NCI-H1092 treated with DMSO at 0.1 percent for 48 hours (cell line): Measurements from ENCODE around the gene GLYR1.

Experiments
- DNase-seq: peaks from one replicate; lab custom pipeline; 2025; lab: John Stamatoyannopoulos, UW

Gene GLYR1

GRCh38 chr16:4847774-4848587 lies 893 bp upstream of the GLYR1 start:
- DNase-seq, result no peak

- no peak for DNase-seq
Observed at GRCh38 chr16:4846503-4846900, 586 bp downstream of the GLYR1 start.

DNA sequence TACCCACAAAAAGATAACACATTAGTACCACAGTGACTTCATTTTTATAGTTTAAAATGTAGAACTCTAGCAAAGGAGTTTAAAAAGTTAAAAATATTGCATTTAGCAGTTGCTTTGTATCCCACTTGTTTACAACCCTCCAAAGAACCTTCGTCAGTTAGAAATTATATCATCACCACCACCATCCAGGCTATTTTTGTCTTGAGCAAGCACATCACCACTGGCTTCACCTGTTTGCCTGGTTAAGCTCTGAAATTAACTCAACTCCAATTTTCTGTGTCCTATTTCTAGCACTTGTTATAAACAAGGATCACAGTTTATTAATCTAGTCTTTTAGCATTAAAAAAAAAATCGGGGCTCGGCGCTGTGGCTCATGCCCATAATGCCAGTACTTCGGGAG lies 6.1 kb downstream of the GLYR1 start:
- DNase-seq, result no peak

DNA sequence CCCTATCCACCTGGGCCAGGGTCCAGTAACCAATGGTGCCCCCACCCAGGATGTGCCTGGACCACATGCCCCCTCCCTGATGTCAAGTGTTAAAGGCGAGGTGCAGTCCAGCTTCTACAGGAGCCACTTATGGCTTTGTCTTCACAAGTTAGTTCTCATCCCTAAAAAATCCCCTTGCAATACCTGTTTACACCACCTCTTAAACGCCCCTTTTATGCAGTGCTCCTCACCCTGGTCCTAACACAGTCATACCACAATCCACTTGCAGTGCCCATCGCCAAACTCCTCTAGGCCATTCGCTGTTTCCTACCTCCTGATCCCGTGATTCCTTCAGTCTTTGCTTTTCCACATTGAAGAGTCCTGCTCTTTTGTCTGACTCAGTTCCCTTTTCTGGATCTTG lies 7.1 kb downstream of the GLYR1 start:
- DNase-seq, result no peak

DNA sequence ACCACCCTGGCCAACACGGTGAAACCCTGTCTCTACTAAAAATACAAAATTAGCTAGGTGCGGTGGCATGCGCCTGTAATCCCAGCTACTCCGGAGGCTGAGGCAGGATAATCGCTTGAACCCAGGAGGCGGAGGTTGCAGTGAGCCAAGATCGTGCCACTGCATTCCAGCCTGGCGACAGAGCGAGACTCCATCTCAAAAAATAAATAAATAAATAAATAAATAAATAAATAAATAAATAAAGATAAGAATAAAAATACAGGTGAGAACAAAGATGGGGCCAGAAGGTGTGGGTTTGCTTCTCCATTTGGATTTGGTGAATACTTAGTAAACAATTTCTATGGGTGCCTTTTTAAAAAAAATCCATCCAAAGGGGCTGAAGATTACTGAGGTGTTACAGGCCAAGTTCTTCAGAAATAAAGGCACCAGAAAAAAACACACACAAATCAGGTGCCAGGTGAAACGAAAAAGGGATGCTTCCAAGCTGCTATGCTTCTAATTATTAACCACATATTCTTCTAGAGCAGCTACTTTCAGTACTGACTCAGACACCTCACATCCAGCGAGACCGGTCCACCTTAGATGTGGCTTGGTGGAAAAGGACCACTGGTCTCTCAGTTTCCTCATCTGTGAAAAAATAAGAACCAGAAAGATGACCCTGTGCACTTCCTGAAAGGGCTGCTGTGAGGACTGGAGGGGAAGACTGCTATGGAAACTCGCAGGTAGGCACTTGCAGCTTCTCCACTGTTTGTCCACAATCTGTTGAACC lies 9.2 kb downstream of the GLYR1 start:
- no peak for DNase-seq

DNA sequence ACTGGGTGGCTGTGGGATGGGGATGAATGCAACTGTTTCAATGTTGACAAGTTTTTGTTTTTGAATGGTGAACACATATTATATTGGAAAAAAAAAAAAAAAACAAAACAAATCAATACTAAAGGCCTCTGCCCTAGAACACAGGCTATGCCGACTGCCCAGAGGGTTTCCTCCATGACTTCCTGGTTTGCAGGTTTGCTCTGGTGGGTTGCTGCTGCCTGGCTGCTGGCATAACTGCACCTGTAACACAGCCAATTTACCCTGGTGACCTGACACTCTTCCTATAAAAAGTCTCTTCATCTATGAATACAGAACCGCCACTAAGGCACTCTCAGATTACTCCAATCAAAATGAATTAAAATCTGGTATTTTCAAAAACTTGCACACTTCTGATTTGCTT lies 10.4 kb downstream of the GLYR1 start:
- no peak for DNase-seq

- no peak for DNase-seq
Observed at GRCh38 chr16:4833584-4833983, 13.5 kb downstream of the GLYR1 start.

- no peak for DNase-seq
Observed at GRCh38 chr16:4832698-4833343, 14.3 kb downstream of the GLYR1 start.

GRCh38 chr16:4831616-4832015 lies 15.5 kb downstream of the GLYR1 start:
- DNase-seq, result no peak

DNA sequence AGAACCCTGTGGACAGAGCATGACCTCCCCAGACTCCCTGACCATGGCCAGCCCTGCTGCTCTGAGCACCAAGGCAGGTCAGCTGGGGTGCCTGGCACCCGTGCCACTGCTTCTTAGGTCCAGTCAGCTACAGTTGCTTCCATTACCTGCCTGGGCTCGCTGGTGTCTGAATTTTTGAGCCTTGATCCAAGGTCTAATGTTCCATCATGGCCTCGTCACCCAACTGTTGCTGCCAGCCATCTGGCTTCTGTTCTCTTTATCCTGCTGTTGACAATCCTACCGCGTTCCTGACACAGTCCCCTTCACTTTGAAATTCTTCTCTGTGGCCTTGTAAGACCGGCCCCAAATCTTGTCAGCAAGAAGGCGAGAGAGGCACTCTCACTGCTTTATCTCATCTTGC lies 16.7 kb downstream of the GLYR1 start:
- DNase-seq, result no peak

- no peak for DNase-seq
Observed at GRCh38 chr16:4828567-4829321, 18.3 kb downstream of the GLYR1 start.

DNA sequence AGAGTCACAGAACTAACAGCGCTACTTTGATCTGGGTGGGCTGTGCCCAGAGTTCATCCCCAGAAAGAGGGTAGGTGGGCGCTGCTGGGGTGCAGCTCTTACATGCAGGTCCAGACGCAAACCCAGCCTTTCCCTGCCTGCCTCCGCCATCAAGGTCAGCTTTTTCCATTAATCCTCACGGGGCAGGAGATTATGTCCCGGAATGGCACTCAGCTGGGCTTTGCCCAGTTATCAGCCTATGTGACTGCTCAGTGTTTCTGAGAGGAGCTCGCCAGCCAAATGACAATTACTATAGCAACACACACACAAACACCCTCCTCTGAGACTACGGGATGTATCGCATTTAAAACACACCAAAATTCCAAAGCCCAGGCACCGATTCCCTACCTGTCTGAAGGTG lies 20.1 kb downstream of the GLYR1 start:
- no peak for DNase-seq

- DNase-seq, result no peak
Observed at GRCh38 chr16:4826526-4826925, 20.6 kb downstream of the GLYR1 start.

DNA sequence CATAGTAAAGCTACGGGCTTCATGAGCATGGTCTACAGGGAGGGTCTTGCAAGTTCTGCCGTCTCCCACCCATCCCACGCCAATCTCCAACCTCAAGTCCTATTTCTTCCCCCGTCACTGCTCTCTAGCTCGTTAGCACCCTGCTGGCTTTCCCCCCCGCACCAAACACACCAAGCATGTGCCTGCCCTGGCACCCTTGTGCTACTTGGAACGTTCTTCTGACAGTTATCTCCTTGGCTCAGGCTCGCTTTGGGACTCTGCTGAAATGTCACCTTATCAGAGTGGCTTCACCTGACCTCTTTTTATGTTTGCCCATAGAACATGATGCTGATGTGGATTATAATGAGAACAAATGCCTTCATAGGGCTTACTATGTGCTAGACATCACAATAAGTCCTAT lies 21.9 kb downstream of the GLYR1 start:
- DNase-seq, result no peak

- DNase-seq, result no peak
Observed at GRCh38 chr16:4820652-4821051, 26.4 kb downstream of the GLYR1 start.

- no peak for DNase-seq
Observed at GRCh38 chr16:4814542-4815173, 32.4 kb downstream of the GLYR1 start.

GRCh38 chr16:4814046-4814445 lies 33.0 kb downstream of the GLYR1 start:
- DNase-seq, result no peak

GRCh38 chr16:4813251-4814003 lies 33.7 kb downstream of the GLYR1 start:
- DNase-seq, result no peak

- DNase-seq, result no peak
Observed at GRCh38 chr16:4811773-4812172, 35.3 kb downstream of the GLYR1 start.

DNA sequence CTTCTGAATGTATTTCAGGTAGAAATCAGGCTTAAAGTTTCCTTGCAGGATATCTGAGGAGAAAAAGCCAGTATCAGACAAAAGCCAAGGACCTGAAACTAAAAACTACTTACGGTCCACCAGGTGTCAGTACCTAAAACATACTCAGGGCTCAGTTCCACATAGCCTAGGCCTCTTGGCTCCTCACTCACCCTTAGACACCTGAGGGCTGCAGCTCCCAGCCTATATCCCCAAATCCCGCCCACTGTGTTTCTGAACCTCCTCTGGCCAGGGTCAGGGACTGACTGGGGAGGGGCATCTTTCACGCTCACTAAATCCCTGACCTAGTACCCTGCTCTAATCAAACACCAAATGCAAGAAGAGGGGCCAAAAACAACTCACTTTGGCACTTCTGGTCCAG lies 35.8 kb downstream of the GLYR1 start:
- DNase-seq, result no peak

DNA sequence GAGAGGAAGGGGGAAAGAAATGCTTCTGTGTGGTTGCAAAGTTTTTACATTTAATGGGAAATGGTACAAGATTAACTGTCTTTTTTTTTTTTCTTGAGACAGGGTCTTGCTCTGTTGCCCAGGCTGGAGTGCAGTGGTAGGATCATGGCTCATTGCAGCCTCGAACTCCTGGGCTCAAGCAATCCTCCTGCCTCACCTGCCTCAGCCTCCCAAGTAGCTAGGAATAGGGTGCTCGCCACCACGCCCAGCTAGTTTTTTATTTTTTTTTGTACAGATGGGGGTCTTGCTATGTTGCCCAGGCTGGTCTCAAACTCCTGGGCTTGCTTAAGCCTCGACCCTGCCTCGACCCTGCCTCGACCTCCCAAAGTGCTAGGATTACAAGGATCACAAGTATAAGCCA lies 40.8 kb downstream of the GLYR1 start:
- no peak for DNase-seq
